GM12873 (cell line): ENCODE measurements around the gene CATSPERB.

Experiments
- TF ChIP-seq, protein P1 (sequence below): IDR thresholded peaks from 2 replicates; pipeline ENCODE4 v1.5.1; 2012; ENCODE audit warnings: low read depth, mild to moderate bottlenecking, moderate library complexity, low read length, control low read depth; ENCODE audit not compliant: insufficient read depth; ENCODE audit errors: missing control alignments

The CATSPERB gene

DNA sequence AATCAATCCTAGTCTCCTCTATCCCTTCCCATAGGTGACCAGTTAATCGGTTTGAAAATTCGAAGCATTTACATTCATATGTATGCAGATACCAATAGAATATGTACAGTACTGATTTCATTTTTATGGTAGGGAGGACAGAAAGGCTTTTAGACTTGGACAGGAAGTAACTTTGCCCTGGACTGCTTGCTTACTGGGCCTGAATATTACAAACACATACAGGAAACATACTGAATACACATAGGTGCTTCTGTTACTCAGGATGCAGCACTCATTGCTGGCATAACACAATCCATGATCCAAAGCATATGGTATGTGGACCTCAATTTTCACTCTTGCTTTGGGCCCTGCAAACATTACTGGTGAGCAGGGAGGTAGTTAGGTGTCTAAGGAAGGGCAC, 71.1 kb downstream of the CATSPERB start:
- TF ChIP-seq, protein P1, sequence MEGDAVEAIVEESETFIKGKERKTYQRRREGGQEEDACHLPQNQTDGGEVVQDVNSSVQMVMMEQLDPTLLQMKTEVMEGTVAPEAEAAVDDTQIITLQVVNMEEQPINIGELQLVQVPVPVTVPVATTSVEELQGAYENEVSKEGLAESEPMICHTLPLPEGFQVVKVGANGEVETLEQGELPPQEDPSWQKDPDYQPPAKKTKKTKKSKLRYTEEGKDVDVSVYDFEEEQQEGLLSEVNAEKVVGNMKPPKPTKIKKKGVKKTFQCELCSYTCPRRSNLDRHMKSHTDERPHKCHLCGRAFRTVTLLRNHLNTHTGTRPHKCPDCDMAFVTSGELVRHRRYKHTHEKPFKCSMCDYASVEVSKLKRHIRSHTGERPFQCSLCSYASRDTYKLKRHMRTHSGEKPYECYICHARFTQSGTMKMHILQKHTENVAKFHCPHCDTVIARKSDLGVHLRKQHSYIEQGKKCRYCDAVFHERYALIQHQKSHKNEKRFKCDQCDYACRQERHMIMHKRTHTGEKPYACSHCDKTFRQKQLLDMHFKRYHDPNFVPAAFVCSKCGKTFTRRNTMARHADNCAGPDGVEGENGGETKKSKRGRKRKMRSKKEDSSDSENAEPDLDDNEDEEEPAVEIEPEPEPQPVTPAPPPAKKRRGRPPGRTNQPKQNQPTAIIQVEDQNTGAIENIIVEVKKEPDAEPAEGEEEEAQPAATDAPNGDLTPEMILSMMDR, result no peak

DNA sequence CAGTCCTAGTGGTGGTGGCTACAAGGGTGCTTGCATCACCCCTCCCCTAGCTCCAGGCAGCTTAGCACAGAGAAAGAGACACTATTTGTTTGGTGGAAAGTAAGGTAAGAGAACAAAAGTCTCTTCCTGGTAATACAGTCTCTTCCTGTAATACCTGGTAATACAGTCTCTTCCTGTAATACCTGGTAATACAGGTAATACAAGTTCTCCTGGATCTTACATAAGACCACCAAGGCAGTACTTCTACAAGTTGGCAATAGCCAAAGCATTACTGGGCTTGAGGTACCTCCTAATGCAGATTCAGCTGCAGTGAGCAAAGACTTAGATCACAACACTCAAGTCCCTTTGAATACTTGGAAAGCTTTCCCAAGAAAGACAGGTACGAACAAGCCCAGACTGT, 77.0 kb downstream of the CATSPERB start:
- TF ChIP-seq, protein P1, result no peak

DNA sequence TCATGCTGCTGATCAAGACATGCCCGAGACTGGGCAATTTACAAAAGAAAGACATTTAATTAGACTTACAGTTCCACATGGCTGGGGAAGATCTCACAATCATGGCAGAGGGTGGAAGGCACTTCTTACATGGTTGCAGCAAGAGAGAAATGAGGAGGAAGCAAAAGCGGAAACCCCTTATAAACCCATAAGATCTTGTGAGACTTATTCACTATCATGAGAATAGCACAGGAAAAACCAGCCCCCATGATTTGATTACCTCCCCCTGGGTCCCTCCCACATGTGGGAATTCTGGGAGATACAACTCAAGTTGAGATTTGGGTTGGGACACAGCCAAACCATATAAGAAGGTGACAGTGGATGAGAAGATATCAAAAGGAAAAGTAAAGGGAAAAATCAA, 78.4 kb downstream of the CATSPERB start:
- TF ChIP-seq, protein P1, result no peak

DNA sequence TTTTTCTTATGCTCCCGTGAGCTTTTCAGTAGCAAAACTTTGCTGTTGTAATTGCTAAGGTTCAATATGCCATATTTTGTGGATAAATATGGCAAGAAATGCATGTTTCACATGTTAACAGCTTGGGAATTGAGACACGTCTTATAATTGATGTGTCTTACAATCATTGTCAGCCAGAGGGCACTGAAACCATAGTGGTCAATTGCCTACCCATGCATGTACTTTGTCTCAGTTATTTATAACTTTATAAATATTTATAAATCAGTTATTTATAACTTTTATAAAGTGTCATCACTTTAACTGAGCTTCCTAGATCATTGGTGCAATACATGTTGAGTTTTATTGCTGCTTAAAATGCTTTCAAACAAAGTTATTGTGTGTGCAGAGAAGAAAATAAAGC, 82.0 kb downstream of the CATSPERB start:
- TF ChIP-seq, protein P1, result peak; percentile 52

DNA sequence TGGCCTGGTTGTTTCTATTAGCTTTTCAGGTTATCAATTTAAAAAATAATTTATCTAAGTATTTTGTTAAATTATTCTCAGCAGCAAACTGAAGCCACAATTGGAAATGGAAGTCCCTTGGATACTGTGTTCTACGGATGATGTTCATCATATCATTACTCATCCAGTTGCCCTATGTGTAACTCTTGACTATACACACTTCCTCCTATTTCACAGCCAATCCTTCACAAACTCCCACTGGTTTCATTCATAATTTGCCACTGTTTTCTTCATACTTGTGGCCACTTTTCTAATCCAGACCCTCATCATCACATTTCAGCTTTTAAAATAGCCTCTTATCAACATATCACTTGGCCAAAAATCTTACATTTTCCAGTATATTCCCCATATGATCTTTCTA, 84.0 kb downstream of the CATSPERB start:
- TF ChIP-seq, protein P1, result no peak

DNA sequence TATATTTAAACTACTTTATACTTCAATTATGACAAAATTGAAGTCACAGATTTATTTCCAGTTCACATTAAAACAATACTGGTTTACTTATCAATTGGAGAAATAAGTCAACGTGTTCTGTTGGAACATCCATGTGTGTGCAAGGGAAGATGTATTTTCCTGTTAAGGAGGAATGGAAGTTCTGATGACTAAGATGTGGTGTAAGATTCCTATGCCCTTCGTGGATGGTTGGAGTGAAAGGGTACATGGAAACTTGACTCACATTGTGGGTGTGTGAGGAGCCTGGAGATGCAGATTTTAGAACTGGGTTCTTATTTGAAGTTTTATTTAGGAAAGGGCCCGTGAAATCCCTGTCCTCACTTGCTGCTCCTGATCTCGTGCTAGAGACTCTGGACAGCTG, 95.3 kb downstream of the CATSPERB start:
- TF ChIP-seq, protein P1, result no peak

DNA sequence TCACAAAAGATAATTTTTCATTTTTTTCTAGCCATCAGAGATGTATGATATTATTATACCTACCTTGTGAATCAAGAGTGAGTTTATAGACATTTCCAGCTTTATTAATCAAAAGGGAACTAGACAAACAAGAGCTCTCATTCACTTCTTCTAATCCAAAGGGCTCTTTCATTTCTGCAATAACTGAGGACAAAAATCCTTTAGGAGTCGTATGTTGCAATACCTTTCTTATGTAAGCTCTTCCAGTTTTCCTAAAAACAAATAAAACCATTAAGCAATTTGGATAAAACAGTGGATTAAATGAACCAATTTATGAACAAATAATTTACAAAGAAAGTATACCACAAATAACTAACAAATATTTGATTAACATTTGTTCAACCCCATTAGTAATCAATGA, 107.1 kb downstream of the CATSPERB start:
- TF ChIP-seq, protein P1, result no peak

DNA sequence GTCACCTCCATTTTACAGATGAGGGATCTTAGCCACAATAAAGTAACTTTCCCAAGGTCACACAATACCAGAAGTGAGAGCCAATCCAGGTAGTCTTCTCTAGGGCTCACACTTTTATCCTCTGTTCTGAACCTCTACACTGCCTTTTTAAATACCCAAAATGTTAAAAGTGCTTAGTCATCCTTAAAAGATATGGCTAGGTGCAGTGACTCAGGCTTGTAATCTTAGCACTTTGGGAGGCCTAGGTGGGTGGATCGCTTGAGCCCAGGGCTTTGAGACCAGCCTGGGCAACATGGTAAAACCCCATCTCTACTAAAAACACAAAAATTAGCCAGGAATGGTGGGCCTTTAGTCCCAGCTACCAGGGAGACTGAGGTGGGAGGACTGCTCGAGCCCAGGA, 117.7 kb downstream of the CATSPERB start:
- TF ChIP-seq, protein P1, result no peak
